MV-4-11 (cell line): ENCODE data around the gene LRFN4.

Source experiments
- DNase-seq: peaks from one replicate; lab custom pipeline; 2025; lab: John Stamatoyannopoulos, UW

Gene LRFN4

DNA sequence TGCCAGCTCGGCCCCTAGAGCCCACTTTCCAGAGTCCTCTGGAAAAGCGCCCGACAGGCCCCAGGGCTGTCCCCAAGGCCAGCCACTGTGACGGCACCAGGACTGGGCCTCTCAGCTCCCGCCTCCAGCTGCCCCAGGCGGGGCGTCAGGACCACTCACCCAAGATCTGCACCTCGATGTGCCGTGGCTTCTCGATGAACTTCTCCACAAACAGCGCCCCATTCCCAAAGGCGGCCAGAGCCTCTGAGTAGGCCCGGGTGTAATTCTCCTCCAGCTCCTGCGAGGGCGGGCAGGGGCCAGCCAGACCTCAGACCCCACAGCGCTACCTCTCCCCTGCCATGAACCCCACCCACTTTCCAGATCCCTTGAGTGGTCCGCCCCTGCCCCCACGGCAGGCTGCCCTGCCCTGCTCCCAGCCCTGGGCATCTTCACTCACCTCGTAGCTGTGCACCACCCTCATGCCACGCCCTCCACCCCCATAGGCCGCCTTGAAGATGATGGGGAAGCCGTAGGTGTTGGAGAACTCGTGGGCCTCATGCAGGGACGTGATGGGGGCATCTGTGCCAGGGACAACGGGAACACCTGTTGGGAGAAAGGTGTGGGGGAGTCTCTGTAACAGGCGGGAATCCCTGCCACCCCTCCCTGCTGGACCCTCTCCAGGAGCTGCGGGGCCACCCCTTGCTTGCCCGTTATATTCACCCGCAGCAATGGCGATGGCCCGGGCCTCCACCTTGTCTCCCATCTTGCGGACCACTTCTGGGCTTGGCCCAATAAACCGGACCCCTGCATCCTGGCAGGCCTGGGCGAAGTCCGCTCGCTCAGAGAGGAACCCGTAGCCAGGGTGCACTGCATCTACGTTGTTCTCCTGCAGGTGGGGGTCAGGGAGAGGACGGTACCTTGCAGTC, 14.0 kb downstream of the LRFN4 start:
- DNase-seq, result no peak

DNA sequence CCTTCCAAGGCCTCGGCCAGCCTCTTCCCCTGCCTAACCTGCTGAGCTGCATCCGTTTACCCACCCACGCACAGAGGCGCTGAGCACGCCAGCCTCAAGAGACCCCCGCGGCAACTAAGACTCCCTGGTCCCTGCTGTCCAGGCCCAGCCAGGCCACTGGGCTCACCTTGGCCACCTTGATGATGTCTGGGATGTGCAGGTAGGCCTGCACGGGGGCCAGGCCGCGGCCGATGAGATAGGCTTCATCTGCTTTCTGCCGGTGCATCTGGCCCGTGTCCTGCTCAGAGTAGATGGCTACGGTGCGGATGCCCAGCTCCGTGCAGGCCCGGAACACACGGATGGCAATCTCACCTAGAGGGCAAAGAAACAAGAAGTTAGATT, 14.6 kb downstream of the LRFN4 start:
- no peak for DNase-seq

DNA sequence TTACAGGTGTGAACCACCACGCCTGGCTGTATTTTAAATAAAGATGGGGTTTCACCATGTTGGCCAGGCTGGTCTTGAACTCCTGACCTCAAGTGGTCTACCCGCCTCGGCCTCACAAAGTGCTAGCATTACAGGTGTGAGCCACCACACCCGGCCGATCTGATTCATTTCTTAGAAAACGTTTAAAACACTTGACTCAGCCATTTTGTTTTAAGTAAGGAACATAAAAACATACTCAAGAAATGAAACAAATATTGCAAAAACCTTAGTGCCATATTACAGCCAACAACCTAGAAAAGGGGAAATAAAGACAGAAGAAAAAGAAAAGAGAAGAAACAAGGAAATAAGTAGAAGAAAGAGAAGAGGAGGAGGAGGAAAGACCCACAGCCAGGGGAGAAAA, 17.4 kb downstream of the LRFN4 start:
- DNase-seq, result peak; percentile 25

DNA sequence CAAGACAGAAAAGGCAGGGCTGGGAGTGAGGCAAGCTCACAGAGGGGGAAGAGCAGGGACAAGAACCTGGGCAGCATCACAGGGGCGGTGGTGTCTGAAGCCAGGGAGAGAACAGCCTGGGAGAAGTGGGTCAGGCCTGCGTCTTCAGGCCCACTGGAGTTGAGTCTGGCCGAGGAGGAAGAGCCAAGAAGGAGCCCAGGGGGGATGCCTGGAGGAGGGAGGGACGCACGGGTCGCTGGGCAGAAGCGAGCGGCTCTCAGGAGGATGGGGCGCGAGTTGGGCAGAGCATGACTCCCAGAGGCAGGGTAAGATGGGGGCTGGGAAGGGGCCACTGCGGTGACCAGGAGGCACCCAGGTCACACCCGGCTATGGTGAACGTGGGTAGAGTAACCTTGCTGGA, 18.5 kb downstream of the LRFN4 start:
- no peak for DNase-seq

DNA sequence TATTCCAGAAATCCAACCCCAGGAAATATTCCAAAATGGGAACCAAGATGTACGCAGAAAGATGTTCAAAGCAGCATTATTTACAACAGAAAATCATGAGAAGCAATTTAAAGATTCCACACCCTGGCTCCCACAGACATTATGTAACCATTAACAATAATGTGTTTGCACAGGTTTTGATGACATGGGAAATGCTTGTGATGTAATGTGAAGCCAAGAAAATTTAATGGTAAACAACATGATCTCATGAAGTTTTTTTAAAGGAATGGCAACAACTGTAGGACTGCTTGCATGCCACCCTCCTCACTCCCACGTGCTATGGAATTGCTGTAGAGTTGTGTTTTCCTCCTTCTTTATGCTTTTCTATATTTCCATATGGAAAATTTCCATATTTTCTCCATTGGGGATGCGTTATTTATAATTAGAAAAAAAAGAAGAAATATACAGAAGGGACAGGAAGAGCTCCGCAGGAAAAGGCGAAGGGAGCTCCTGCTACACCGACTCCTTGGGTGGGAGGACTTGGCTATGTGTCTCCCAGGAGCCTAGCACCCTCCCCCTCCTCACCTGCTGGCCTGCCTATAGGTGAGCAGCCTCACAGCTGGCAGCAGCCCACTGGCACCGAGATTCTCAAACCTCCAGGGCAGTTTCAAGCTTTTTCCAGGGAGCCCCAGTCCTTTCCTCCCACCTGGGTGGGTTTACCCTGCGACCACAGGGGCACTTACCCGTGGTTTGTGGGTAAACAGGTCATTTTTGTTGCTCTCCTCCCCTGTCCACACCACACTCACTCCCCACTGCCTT, 20.9 kb downstream of the LRFN4 start:
- DNase-seq, result no peak

DNA sequence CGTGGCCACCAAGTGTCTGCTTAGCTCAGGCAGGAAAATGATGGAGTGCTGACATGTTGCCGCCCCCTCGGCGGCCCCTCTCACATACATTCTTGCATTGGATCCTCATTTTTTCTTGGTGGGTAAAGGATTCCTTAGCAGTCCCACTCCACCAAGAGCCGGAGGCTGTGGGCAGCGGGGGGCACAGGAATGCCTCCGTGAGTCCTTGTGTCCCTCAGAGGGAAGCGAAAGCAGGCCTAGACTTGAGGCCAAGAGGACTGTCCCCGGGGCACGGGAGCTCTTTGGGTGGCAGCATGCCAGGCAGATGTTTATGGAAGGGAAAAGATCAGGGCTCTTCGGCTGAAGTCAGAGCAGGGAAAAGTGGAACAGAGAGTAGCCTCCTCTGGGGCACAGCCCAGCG, 21.6 kb downstream of the LRFN4 start:
- peak; percentile 25 for DNase-seq

DNA sequence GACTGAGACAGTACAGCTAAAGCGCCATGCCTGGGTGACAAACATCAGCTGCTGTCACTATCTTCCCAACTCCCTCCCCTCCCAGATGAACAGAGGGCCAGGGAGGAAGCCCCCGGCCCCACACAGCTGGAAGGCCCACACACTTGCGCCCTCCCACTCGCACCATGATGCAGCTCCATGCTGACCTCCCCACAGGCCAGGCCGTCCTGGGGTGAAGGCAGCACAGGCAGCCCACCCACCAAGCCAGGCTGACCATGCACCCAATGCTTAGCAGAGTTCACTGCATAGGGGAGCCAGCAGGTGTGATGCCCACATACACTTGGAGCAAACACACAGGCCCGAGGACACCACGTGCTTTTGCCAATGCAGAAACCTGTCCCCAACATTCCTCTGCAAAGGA, 22.1 kb downstream of the LRFN4 start:
- DNase-seq, result no peak

DNA sequence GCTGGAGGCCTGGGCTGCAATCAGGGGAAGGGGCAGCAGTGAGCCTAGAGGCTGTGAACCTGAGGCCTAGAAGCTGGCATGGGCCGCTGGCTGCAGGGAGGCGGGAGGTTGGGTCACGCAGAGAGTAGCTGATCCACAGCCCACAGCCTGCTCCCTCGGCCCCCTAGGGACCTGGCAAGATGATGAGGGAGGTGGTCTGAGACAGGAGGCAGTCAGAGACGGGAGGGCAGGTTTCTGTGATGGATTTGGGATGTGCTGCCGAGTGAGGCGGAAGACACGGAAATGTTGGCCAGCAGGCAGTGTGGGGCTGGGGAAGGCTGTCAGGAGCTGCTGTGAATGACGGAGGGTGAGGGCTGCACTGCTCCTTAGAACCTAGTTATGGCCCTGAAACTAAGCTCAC, 22.7 kb downstream of the LRFN4 start:
- DNase-seq, result no peak

DNA sequence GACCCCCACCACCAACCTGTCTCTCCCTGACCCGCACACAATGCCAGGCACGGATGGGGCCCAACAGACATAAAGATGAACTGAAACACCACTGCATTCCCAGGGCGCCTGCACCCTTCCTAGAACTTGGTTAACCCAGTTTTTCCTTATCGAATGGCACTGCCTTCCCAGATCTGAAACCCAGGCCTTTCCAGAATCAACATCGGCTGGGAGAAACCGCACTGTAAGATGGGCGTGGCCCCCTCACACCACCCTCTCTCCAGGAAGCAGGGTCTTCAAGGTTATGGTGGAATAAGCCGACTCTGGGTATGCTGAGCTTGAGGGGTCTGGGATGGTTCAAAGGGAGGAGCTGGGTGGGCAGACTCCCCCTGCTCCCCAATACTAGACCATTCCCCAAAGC, 23.1 kb downstream of the LRFN4 start:
- no peak for DNase-seq

DNA sequence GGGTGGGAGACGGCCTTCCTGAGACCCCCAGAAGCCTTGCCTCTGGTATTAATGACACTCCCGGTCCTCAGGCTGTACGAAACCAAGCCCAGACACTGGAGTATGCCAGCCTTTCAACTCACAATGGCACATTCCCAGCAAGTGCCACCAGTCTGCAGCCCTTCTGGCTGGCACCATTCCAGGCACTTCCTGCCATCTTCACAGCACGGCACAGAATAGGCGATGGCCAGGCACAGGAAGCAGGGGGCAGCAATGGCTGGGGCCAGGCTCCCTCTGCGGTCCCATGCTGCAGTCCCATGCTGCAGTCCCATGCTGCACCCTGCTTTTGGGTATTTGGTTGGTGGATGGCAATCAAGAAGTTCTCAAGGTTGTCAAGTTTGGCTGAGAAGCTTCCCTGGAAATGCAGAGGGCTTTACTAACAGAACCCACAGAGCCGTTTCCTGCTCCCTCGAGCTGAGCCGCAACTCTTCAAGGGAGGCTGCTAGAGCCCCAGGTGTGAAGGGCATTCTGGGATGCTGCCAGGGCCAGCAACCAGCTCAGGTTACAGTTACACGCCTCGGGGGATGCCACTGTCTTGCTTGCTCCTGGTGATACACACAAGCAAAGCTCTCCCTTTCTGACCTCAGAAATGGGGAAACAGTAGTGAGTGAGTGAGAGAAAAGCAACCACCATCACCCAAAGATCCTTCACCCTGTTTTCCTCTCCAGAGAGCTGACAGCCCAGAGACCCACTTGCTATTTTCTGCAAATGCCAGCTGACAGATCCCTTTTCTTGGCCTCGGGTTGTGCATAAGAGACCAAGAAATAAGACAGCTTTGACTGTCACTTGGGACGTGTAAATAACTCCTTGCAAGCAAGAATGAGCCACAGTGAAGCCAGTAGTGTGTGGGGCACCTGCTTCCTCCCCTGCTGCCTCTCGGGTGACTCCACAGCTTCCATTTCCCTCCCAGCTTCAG, 23.9 kb downstream of the LRFN4 start:
- DNase-seq, result peak; percentile 14

DNA sequence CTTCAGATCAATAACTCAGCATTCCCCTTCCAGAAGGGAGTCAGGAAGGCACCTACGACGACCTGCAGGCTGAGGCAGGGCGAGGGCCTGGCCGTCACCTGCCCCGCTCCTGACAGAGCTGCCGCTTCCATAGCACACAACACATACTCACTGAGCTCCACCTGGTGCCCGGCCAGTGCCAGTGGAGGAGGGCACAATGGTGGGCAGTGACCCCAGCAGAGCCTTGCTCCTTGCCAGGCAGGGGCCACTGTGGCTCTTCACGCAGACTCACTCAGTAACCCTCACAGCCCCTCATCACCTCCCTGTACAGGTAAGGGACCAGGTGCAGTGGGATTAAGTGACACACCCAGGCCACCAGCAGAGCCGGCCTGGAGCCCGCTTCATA, 24.6 kb downstream of the LRFN4 start:
- no peak for DNase-seq

DNA sequence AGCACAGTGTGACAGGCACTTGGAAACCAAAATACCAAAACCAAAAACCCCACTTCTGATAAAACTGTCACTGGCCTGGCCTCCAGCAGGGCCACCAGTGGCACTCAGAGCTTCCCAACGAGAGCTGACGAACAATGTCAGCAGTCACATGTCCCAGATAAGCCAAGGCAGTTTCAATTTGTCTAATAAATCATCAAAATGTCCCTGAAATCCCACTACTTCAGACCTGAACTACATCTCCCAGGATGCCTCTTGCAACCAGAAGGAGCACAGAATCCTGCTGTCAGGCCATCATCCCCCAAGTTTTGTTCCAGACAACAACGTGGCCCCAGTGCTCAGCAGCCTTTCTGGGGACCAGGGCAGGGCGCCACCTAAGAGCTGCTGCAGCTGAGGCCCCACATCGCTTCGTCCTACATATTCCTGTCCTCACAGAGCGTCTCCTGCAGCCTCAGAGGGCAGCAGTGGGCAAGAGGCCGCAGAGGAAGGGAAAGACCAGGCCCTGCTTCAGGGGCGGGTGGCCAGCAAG, 25.1 kb downstream of the LRFN4 start:
- no peak for DNase-seq

DNA sequence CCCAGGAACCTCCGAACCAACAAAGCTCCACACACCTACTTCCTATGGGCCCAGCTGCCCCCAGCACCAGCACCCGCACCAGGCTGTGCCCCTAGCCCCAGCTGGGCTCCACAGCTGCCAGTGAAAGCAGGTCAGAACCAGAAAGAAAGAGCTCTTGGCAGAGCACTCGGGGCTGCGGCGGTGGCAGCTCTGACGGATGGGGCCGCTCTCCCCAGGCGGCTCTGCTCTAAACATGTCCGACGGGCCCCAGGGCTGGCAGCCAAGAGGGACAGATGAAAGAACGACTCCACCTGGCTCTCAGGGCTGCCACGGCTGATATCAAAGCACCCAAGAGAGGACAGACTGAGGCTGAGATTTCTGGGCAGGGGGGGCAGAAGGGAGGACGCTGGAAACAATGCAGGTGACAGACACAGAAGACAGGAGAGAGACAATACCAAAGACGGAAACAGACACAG, 25.7 kb downstream of the LRFN4 start:
- DNase-seq, result no peak

DNA sequence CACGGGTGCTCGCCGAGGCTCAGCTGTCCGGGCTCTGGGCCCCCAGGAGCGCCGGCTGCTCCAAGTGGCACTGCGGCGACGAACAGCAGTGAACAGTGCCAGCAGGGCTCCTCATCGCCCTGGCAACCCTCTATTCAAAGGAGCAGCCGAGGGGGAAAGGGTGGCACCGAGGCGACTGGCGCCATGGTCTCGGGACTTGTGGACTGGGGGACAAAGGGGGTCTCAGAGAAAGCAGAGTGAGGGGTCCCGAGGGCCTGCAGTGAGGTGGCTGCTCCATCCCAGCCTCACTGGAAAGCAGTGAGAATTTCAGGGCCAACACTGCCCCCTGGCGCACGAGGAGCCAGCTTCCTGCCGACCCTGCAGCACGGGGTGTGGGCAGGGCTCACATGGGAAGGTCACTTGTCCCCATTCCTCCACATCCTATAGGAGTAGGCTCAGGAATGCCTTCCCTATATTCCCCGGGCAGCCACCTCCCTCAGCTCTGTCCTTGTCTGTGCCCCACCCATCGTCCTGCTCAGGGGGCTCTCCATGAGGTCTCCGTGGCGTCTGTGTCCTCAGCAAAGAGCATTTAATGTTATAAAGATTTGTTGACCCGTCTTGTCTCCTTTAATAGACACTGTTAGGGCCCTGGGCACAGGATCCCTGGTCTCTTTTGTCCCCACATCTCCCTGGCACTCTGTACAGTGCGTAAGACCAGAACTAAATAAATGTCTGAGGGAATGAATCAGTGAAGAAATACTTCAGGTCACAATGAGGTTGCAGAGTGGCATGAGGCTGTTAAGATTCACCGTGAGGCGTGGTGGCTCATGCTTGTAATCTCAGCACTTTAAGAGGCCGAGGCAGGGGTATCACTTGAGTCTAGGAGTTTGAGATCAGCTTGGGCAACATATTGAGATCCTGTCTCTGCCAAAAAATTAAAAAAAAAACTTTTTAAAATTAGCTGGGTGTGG, 26.4 kb downstream of the LRFN4 start:
- DNase-seq, result peak; percentile 27

DNA sequence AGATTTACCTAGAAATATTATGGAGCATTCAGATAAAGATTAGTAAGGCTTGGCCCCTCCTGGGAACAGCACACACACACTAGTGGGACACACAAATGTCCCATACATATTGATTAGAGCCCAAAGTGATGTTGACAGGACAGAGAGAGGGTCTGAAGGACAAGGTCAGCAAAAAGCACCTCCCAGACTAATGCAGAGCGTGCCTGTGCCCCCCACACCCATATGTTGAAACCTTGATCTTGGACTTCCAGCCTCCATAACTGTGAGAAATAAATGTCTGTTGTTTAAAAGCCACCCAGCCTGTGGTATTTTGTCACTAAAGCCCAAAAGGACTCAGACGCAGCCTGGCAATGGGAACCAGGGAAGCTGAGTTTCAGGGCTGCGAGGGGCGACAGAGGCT, 27.6 kb downstream of the LRFN4 start:
- DNase-seq, result no peak

DNA sequence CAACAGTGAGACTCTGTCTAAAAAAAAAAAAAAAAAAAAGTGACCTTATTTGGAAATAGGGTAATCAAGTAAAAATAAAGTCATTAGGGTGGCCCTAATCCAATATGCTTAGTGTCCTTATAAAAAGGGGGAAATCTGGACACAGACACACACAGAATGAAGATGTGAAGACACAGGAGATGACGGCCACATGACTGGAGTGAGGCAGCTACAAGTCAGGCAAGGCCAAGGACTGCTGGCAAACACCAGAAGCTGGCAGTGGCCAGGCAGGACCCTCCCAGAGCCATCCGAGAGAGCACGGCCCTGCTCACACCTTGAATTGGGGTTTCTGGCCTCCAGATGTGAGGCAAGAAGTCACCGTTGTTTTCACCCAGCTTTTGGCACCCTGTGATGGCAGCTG, 28.6 kb downstream of the LRFN4 start:
- no peak for DNase-seq

DNA sequence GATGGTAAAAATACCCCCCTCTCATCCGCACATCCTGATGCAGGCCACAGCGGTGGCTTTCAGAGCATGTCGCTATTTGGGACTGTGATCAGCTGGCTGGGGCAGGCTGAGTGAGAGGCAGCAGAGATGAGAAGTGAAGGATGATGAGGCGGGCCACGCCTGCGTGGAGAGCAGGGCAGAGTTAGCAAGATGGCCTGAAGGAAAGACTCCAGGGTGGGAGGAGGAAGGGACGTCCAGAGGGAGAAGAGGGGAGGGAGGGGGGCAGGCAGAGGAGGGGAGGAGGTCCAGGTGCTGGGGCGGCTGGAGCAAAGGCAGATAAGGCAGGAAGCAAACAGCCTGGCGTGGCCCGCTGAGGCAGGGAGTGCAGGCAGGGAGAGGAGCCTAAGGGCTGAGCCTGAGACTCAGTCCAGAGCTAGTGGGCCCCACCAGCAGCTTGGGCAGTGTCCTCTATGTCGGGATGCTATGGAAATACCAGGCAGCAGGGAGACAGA, 29.1 kb downstream of the LRFN4 start:
- DNase-seq, result no peak

DNA sequence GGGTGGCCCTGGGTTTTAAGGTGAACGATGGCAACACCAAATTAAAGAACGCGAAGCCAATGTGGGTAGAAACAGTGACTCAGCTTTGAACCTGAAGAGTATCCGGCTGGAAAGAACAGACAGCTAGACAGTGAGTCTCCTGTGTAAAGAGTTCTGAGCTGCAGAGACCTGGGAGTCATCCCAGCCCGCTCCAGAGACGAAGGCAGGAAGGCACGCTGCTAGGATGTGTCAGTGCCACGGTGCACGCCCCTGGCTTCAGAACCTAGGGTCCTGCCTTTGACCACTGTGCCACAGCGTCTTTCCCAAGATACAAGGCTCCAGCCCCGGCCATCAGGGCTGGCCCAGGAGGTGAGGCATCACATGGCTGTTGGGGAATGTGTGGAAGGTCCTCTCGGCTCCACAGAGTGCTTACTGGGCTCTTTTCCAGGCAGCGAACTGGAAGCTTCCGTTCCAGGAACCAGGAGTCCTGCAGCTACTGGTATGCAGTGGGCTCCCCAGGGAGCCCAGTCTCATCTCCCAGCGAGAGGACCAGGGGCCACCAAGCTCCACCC, 29.9 kb downstream of the LRFN4 start:
- no peak for DNase-seq

DNA sequence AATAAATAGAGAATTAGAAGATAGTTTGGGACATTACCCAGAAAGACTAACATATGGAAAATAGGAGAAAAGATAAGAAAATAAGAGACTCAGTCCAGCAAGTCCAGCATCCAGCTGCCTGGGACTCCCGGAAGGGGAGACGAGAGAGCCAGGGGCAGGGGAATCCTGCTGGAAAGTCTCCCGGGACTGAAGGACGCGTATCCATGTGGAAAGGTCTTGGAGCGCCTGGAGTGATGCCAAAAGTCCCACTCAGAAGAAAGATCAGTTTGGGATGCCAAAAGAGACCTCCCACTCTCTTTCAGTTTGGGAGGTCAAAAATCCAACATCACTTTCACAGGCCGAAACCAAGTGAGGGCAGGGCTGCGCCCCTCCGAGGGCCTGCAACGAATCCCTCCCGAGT, 30.7 kb downstream of the LRFN4 start:
- DNase-seq, result no peak

DNA sequence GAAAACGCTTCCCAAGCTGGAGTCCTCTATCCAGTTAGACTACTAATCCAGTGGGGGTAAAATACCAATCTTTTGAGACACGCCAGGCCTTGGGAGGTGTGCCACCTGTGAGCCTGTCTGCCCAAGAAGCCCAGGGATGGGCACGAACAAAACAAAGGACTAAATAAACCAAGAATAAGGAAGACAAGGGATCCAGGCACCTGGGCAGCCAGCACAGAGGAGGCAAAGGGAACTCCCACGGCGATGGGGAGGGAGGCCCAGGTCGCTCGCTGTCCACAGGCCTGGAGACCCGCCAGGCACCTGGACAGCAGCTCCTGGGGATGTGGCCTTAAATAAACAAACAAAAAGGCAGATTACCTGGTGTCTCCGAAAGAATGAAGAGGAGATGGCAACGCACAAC, 31.4 kb downstream of the LRFN4 start:
- no peak for DNase-seq
